Neuronal stem cell (in vitro differentiated cells): Measurements from ENCODE around the gene JHY.

ENCODE experiments used
- DNase-seq: peaks from one replicate; pipeline ENCODE4 v3.0.0-alpha.2; 2013; ENCODE audit warnings: low spot score
- H2AFZ ChIP-seq: one replicate; pipeline ENCODE4 v1.6.1; 2013; ENCODE audit warnings: mild to moderate bottlenecking, low read length, inconsistent platforms
- H2AK5ac ChIP-seq: 2 replicates; pipeline ENCODE4 v1.6.1; 2013; ENCODE audit warnings: low read depth, mild to moderate bottlenecking, inconsistent platforms, low read length, moderate library complexity, mixed read lengths
- H2BK120ac ChIP-seq: 2 replicates; pipeline ENCODE4 v1.6.1; 2013; ENCODE audit warnings: low read depth, mild to moderate bottlenecking, inconsistent platforms, low read length, moderate library complexity, mixed read lengths
- H2BK12ac ChIP-seq: one replicate; pipeline ENCODE4 v1.6.1; 2013; ENCODE audit warnings: low read length, inconsistent platforms
- H2BK15ac ChIP-seq: 2 replicates; pipeline ENCODE4 v1.6.1; 2013; ENCODE audit warnings: mild to moderate bottlenecking, low read length, inconsistent platforms, mixed read lengths
- H2BK5ac ChIP-seq: one replicate; pipeline ENCODE4 v1.6.1; 2013; ENCODE audit warnings: inconsistent platforms, mild to moderate bottlenecking, low read length, moderate library complexity
- H3K14ac ChIP-seq: one replicate; pipeline ENCODE4 v1.6.1; 2013; ENCODE audit warnings: low read length, inconsistent platforms
- H3K18ac ChIP-seq: 2 replicates; pipeline ENCODE4 v1.6.1; 2013; ENCODE audit warnings: low read length, inconsistent platforms
- H3K23ac ChIP-seq: 2 replicates; pipeline ENCODE4 v1.6.1; 2013; ENCODE audit warnings: low read depth, mild to moderate bottlenecking, mixed read lengths, low read length, inconsistent platforms; ENCODE audit not compliant: poor library complexity
- H3K27ac ChIP-seq: replicated peaks from 3 replicates; pipeline ENCODE4 v1.5.1; 2013; ENCODE audit warnings: low read length, inconsistent platforms
- H3K27me3 ChIP-seq, 3 experiments: 2 replicates each; pipeline ENCODE4 v1.6.1; 2013; ENCODE audit warnings: low read length in 3 of 3, mild to moderate bottlenecking in 2 of 3, inconsistent platforms in 1 of 3, low read depth in 1 of 3, mixed read lengths in 1 of 3, moderate library complexity in 1 of 3; ENCODE audit not compliant: control insufficient read depth in 3 of 3, insufficient read depth in 3 of 3
- H3K36me3 ChIP-seq, 2 donors: replicated peaks in 1 of 2; 2 replicates each; pipeline ENCODE4 v1.6.1; 2013; ENCODE audit warnings: low read length in 2 of 2; ENCODE audit not compliant: control insufficient read depth in 2 of 2, insufficient read depth in 2 of 2
- H3K4ac ChIP-seq: 2 replicates; pipeline ENCODE4 v1.6.1; 2013; ENCODE audit warnings: inconsistent platforms, mild to moderate bottlenecking, low read length, moderate library complexity
- H3K4me1 ChIP-seq, 2 donors: 1 replicate in 1 of 2; 2 replicates in 1 of 2; pipeline ENCODE4 v1.6.1; 2013; ENCODE audit warnings: low read length in 2 of 2, low read depth in 1 of 2; ENCODE audit not compliant: control insufficient read depth in 2 of 2, insufficient read depth in 1 of 2
- H3K4me2 ChIP-seq: one replicate; pipeline ENCODE4 v1.6.1; 2013; ENCODE audit warnings: mild to moderate bottlenecking, low read length, inconsistent platforms; ENCODE audit not compliant: insufficient read depth, poor library complexity, severe bottlenecking
- H3K4me3 ChIP-seq, 2 donors: 2 replicates each; pipeline ENCODE4 v1.5.1; 2013; ENCODE audit warnings: low read length in 2 of 2, mild to moderate bottlenecking in 2 of 2, inconsistent platforms in 1 of 2, moderate library complexity in 1 of 2
- H3K79me1 ChIP-seq: one replicate; pipeline ENCODE4 v1.6.1; 2013; ENCODE audit warnings: low read depth, mild to moderate bottlenecking, inconsistent platforms, low read length, moderate library complexity
- H3K9ac ChIP-seq: one replicate; pipeline ENCODE4 v1.6.1; 2013; ENCODE audit warnings: mild to moderate bottlenecking, low read depth, low read length, inconsistent platforms; ENCODE audit not compliant: poor library complexity
- H3K9me3 ChIP-seq, 2 donors: replicated peaks in 1 of 2; 2 replicates each; pipeline versions ENCODE3 to v1.6.1; 2013; ENCODE audit warnings: low read length in 2 of 2, mild to moderate bottlenecking in 2 of 2, inconsistent platforms in 1 of 2, low read depth in 1 of 2, mixed read lengths in 1 of 2, moderate library complexity in 1 of 2; ENCODE audit not compliant: control insufficient read depth in 2 of 2, insufficient read depth in 1 of 2
- H4K8ac ChIP-seq: one replicate; pipeline ENCODE4 v1.6.1; 2013; ENCODE audit warnings: low read depth, mild to moderate bottlenecking, inconsistent platforms, low read length, moderate library complexity
- H4K91ac ChIP-seq: one replicate; pipeline ENCODE4 v1.6.1; 2013; ENCODE audit warnings: low read length, low read depth, mild to moderate bottlenecking, inconsistent platforms; ENCODE audit not compliant: poor library complexity
- WGBS, 2 donors: extraction: QIAGEN DNeasy Blood & Tissue Kit; methylation state at CpG; one replicate each; pipeline ENCODE4 v1.1.7; 2013; ENCODE audit warnings: missing lambda C conversion rate in 2 of 2, mixed read lengths in 1 of 2; ENCODE audit not compliant: insufficient read length in 2 of 2, insufficient replicate concordance in 1 of 2; ENCODE audit errors: extremely low coverage in 2 of 2; 5-methylcytosine and 5-hydroxymethylcytosine counted together

Gene JHY

DNA sequence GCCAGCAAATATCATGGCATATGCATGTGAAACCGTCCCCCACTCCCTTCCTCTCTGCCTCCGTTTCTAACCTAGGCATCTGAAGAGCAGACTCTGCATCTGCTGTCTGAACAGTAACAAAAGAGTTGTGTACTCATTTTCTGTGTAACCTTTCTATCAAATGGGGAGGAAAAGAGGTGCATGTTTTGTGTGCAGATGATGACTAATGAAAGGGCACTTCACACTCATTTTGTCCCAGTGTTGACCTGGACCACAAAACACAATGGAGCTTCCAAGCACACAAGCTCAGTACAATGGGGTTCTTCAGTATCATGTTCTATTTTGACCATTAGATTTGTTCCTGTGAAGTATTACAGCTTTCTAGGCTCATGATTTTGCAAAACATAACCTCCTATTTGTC is 13.0 kb downstream of the JHY start:
- H4K8ac ChIP-seq = no peak overlapping the region
- no peak overlapping the region for H2AFZ ChIP-seq
- H3K14ac ChIP-seq = no peak overlapping the region
- no peak overlapping the region for H3K9ac ChIP-seq
- H3K27me3 ChIP-seq = peaks cover 0 to 16% (median 0%) of the 10 kb centered on the region in 3 experiments
- no CpG with 5 or more reads among the region's 2 CpGs for WGBS, 2 donors
- H3K36me3 ChIP-seq = no peaks in the 10 kb centered on the region
- H2BK5ac ChIP-seq = no peak overlapping the region
- no peak overlapping the region for H3K27ac ChIP-seq
- no peak overlapping the region for H2BK120ac ChIP-seq
- no peak overlapping the region for H2AK5ac ChIP-seq
- H3K9me3 ChIP-seq = no peaks in the 10 kb centered on the region
- no peak overlapping the region for H2BK15ac ChIP-seq
- no peak overlapping the region for H2BK12ac ChIP-seq
- no peak overlapping the region for H3K4ac ChIP-seq
- peaks cover 0 to 2% of the 10 kb centered on the region in 2 donors for H3K4me1 ChIP-seq
- H4K91ac ChIP-seq = no peak overlapping the region
- no peaks in the 10 kb centered on the region for H3K79me1 ChIP-seq
- no peak for DNase-seq
- no peak overlapping the region for H3K18ac ChIP-seq
- H3K4me2 ChIP-seq = no peak overlapping the region
- H3K23ac ChIP-seq = no peak overlapping the region
- H3K4me3 ChIP-seq = no peak overlapping the region

- WGBS, 2 donors = no CpG with 5 or more reads among the region's 5 CpGs
- Histone ChIP-seq H2AK5ac (no peak overlapping the region), H2BK5ac (no peak overlapping the region), H2BK120ac (no peak overlapping the region), H3K23ac (no peak overlapping the region), H3K4me2 (no peak overlapping the region), H4K91ac (no peak overlapping the region), H2BK12ac (no peak overlapping the region), H3K4me1 (peaks cover 0 to 2% of the 10 kb centered on the region in 2 donors), H3K14ac (no peak overlapping the region), H3K27ac (no peak overlapping the region), H3K27me3 (peaks cover 0 to 16% (median 0%) of the 10 kb centered on the region in 3 experiments), H3K18ac (no peak overlapping the region), H3K9me3 (no peaks in the 10 kb centered on the region), H2BK15ac (no peak overlapping the region), H3K9ac (no peak overlapping the region), H3K4me3 (no peak overlapping the region), H3K79me1 (no peaks in the 10 kb centered on the region), H2AFZ (no peak overlapping the region), H4K8ac (no peak overlapping the region), H3K4ac (no peak overlapping the region), H3K36me3 (no peaks in the 10 kb centered on the region)
- no peak for DNase-seq
Measured at GRCh38 chr11:122897606-122898210, 15.1 kb downstream of the JHY start.

DNA sequence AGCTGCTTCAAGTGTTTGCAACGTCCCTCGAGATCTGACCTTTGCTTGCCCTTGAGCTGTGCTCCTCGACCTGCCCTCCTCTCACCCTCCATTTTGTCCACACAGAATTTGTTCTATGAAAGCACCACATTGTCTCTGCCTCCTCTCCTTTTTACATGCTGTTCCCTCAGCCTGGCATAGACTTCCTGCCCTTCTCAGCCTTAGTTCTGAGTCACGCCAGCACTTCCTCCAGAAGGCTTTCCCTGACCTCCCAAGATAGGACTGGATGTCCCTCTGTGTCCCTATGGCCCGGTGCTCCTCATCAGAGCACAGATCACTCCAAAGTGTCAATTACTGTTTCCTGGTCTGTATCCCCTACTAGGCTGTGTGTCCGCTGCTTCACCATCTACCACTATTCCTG is 16.2 kb downstream of the JHY start:
- Histone ChIP-seq H3K4me3 (no peak overlapping the region), H2BK12ac (no peak overlapping the region), H4K8ac (no peak overlapping the region), H2BK5ac (no peak overlapping the region), H3K9me3 (no peaks in the 10 kb centered on the region), H2AK5ac (no peak overlapping the region), H3K4me1 (peaks cover 0 to 2% of the 10 kb centered on the region in 2 donors), H3K4me2 (no peak overlapping the region), H3K27ac (no peak overlapping the region), H2BK120ac (no peak overlapping the region), H3K4ac (no peak overlapping the region), H3K79me1 (no peaks in the 10 kb centered on the region), H3K14ac (peak overlapping the region; percentile 27), H2AFZ (no peak overlapping the region), H3K36me3 (no peaks in the 10 kb centered on the region), H3K18ac (peak overlapping the region; percentile 4), H4K91ac (no peak overlapping the region), H2BK15ac (no peak overlapping the region), H3K23ac (no peak overlapping the region), H3K9ac (no peak overlapping the region), H3K27me3 (peaks cover 0 to 16% (median under 1%) of the 10 kb centered on the region in 3 experiments)
- no CpG with 5 or more reads among the region's 6 CpGs for WGBS, 2 donors
- no peak for DNase-seq

- Histone ChIP-seq H4K8ac (no peak overlapping the region), H2BK120ac (no peak overlapping the region), H3K18ac (no peak overlapping the region), H3K79me1 (no peaks in the 10 kb centered on the region), H3K4me1 (peaks cover 0 to under 1% of the 10 kb centered on the region in 2 donors), H3K9me3 (no peaks in the 10 kb centered on the region), H3K9ac (no peak overlapping the region), H3K27ac (no peak overlapping the region), H3K4ac (no peak overlapping the region), H3K23ac (no peak overlapping the region), H2BK5ac (no peak overlapping the region), H2BK15ac (no peak overlapping the region), H2BK12ac (no peak overlapping the region), H3K4me2 (no peak overlapping the region), H2AK5ac (no peak overlapping the region), H3K14ac (no peak overlapping the region), H4K91ac (no peak overlapping the region), H3K4me3 (no peak overlapping the region), H3K36me3 (no peaks in the 10 kb centered on the region), H3K27me3 (peaks cover 0 to 10% (median 2%) of the 10 kb centered on the region in 3 experiments), H2AFZ (no peak overlapping the region)
- DNase-seq = no peak
- no CpG with 5 or more reads among the region's 9 CpGs for WGBS, 2 donors
Measured at GRCh38 chr11:122900587-122901202, 18.1 kb downstream of the JHY start.
